ENCODE measurements around the gene SLC25A29.
A peak's percentile ranks its signal among the peaks of the same experiment; 100 is the strongest.
"Not testable (repeated sequence)": the region's sequence is repeated elsewhere in the genome, so short reads cannot be mapped to it uniquely, and the experiment has no call there.

SLC25A29 gene

GRCh38 chr14:100346306-100347091, 40.3 kb upstream of the SLC25A29 start:
- Mint-ChIP-seq H3K27me3 (ENCODE audit: low read depth, poor library complexity) (peaks cover 2% of the 10 kb centered on the region), H3K4me3 (no peak overlapping the region), H3K27ac (no peak overlapping the region), H3K9me3 (peaks cover 4% of the 10 kb centered on the region), H3K4me1 (peaks cover 10% of the 10 kb centered on the region), H3K36me3 (ENCODE audit: low read depth) (peaks cover 57% of the 10 kb centered on the region)
- no peak for DNase-seq
- TF ChIP-seq CTCF (IDR thresholded peaks at IDR 0.05) = no peak

DNA sequence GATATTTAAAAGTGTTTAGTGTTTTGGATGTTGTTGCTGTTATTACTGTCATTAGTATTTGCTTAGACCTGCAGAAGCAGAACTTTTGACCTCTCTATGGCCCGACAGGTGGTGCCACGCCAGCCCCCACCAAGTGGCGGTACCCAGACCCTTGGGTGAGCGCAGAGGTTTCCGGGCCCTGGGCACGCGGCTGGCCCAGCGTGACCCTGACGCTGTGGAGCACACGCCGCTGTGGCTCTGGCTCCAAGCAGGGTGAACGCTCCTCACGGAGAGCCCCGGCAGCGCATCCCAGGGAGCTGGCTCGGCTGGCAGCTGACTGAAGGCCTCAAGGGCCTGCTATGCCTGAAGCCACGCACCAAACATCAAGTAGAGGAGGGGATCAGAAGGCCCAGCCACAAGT, 39.5 kb upstream of the SLC25A29 start:
- no peak for TF ChIP-seq CTCF (IDR thresholded peaks at IDR 0.05)
- no peak for DNase-seq
- H3K27ac Mint-ChIP-seq = no peak overlapping the region
- H3K9me3 Mint-ChIP-seq = peaks cover 4% of the 10 kb centered on the region
- peaks cover 54% of the 10 kb centered on the region for H3K36me3 Mint-ChIP-seq (ENCODE audit: low read depth)
- peaks cover 3% of the 10 kb centered on the region for H3K27me3 Mint-ChIP-seq (ENCODE audit: low read depth, poor library complexity)
- H3K4me1 Mint-ChIP-seq = peaks cover 12% of the 10 kb centered on the region
- no peak overlapping the region for H3K4me3 Mint-ChIP-seq

DNA sequence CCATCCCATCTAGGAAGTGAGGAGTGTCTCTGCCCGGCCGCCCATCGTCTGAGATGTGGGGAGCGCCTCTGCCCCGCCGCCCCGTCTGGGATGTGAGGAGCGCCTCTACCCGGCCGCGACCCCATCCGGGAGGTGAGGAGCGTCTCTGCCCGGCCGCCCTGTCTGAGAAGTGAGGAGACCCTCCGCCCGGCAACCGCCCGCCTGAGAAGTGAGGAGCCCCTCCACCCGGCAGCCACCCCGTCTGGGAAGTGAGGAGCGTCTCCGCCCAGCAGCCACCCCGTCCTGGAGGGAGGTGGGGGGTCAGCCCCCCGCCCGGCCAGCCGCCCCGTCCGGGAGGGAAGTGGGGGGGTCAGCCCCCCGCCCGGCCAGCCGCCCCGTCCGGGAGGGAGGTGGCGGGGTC, 38.4 kb upstream of the SLC25A29 start:
- DNase-seq; H3K27ac Mint-ChIP-seq; H3K4me3 Mint-ChIP-seq; H3K9me3 Mint-ChIP-seq; H3K27me3 Mint-ChIP-seq (ENCODE audit: low read depth, poor library complexity): not testable (repeated sequence)
- Mint-ChIP-seq H3K36me3 (ENCODE audit: low read depth) (peaks cover 56% of the 10 kb centered on the region), H3K4me1 (peaks cover 12% of the 10 kb centered on the region)

- H3K4me1 Mint-ChIP-seq = peaks cover 16% of the 10 kb centered on the region
- H3K36me3 Mint-ChIP-seq (ENCODE audit: low read depth) = peaks cover 60% of the 10 kb centered on the region
- H3K27me3 Mint-ChIP-seq (ENCODE audit: low read depth, poor library complexity); H3K4me3 Mint-ChIP-seq; DNase-seq; H3K9me3 Mint-ChIP-seq; H3K27ac Mint-ChIP-seq: not testable (repeated sequence)
Observed at GRCh38 chr14:100342826-100343225, 36.6 kb upstream of the SLC25A29 start.

- TF ChIP-seq CTCF (IDR thresholded peaks at IDR 0.05) = no peak
- Mint-ChIP-seq H3K4me3 (no peak overlapping the region), H3K36me3 (ENCODE audit: low read depth) (peaks cover 64% of the 10 kb centered on the region), H3K27me3 (ENCODE audit: low read depth, poor library complexity) (peaks cover 5% of the 10 kb centered on the region), H3K9me3 (peaks cover 4% of the 10 kb centered on the region), H3K27ac (peak overlapping the region; percentile 89), H3K4me1 (peaks cover 21% of the 10 kb centered on the region)
- DNase-seq = no peak
Observed at GRCh38 chr14:100342195-100342594, 36.0 kb upstream of the SLC25A29 start.

GRCh38 chr14:100341301-100342031, 35.2 kb upstream of the SLC25A29 start:
- no peak overlapping the region for H3K4me3 Mint-ChIP-seq
- no peak for TF ChIP-seq CTCF (IDR thresholded peaks at IDR 0.05)
- H3K36me3 Mint-ChIP-seq (ENCODE audit: low read depth) = peaks cover 66% of the 10 kb centered on the region
- H3K27me3 Mint-ChIP-seq (ENCODE audit: low read depth, poor library complexity) = peaks cover 3% of the 10 kb centered on the region
- peaks cover 4% of the 10 kb centered on the region for H3K9me3 Mint-ChIP-seq
- DNase-seq = no peak
- H3K4me1 Mint-ChIP-seq = peaks cover 25% of the 10 kb centered on the region
- peak overlapping the region; percentile 89 for H3K27ac Mint-ChIP-seq
